Spinal cord (tissue), 10 donors: ENCODE measurements around the gene FAM163B. TPM values are rescaled to one million over a fixed set of nuclear protein-coding genes. Genes with fewer than 3 reads are reported as not detected.
"Not testable (repeated sequence)": the region's sequence is repeated elsewhere in the genome, so short reads cannot be mapped to it uniquely, and the experiment has no call there.

Source experiments
- DNase-seq, 6 donors: peaks; one replicate each; pipeline versions ENCODE4 v3.0.0 to v3.0.0-alpha.2; 2013 to 2015; ENCODE audit warnings: low spot score in 6 of 6, low read depth in 4 of 6
- H3K27ac ChIP-seq: one replicate; pipeline ENCODE4 v1.5.1; 2013; ENCODE audit warnings: low read depth, low read length, control low read depth
- H3K27me3 ChIP-seq: one replicate; pipeline ENCODE4 v1.6.1; 2013; ENCODE audit warnings: low read length; ENCODE audit not compliant: control insufficient read depth, insufficient read depth
- H3K36me3 ChIP-seq: one replicate; pipeline ENCODE4 v1.6.1; 2013; ENCODE audit warnings: low read length; ENCODE audit not compliant: control insufficient read depth, insufficient read depth
- H3K4me1 ChIP-seq: one replicate; pipeline ENCODE4 v1.6.1; 2013; ENCODE audit warnings: low read length; ENCODE audit not compliant: control insufficient read depth, insufficient read depth
- H3K4me3 ChIP-seq: one replicate; pipeline ENCODE4 v1.5.1; 2013; ENCODE audit warnings: low read depth, low read length, control low read depth
- H3K9me3 ChIP-seq: one replicate; pipeline ENCODE4 v1.6.1; 2013; ENCODE audit warnings: low read length; ENCODE audit not compliant: control insufficient read depth, insufficient read depth
- WGBS: methylation state at CpG from one replicate; pipeline ENCODE4 v1.1.5; 2013; ENCODE audit warnings: missing lambda C conversion rate; ENCODE audit not compliant: insufficient coverage; 5-methylcytosine and 5-hydroxymethylcytosine counted together
- polyA plus RNA-seq, 2 donors: library from polyadenylated mRNA; unstranded; fragments of 120-200 nt; gene quantifications; one replicate each; pipeline ENCODE4 v1.2.1, GENCODE V29; 2013; ENCODE audit not compliant: insufficient read length in 2 of 2
- total RNA-seq, 2 donors: library from RNA; depleted of rRNA in 1 of 2; stranded (reverse); fragments of 120-200 nt in 1 of 2; fragments of >200 nt in 1 of 2; gene quantifications; one replicate each; pipeline versions ENCODE4 v1.2.3 to v1.2.4, GENCODE V29; 2013 to 2014
- donor health status: healthy.

The FAM163B gene
- total and polyA plus RNA-seq, 4 donors = 5.0 to 29.1 (median 17.9) TPM

- Histone ChIP-seq H3K27me3 (no peaks in the 10 kb centered on the region), H3K36me3 (no peaks in the 10 kb centered on the region), H3K9me3 (no peaks in the 10 kb centered on the region), H3K4me3 (no peak overlapping the region), H3K27ac (no peak overlapping the region), H3K4me1 (peaks cover 45% of the 10 kb centered on the region)
- WGBS = 43% methylated on average over 24 of the region's 24 CpGs
- DNase-seq = peak in 1 of 6 donors; percentile 38
Observed at GRCh38 chr9:133634081-133634691, 25.0 kb upstream of the FAM163B start.

GRCh38 chr9:133633681-133634080 lies 24.5 kb upstream of the FAM163B start:
- WGBS = 58% methylated on average over 7 of the region's 8 CpGs
- Histone ChIP-seq H3K27ac (no peak overlapping the region), H3K36me3 (no peaks in the 10 kb centered on the region), H3K4me1 (peaks cover 42% of the 10 kb centered on the region), H3K27me3 (no peaks in the 10 kb centered on the region), H3K9me3 (no peaks in the 10 kb centered on the region), H3K4me3 (no peak overlapping the region)
- DNase-seq = no peak

DNA sequence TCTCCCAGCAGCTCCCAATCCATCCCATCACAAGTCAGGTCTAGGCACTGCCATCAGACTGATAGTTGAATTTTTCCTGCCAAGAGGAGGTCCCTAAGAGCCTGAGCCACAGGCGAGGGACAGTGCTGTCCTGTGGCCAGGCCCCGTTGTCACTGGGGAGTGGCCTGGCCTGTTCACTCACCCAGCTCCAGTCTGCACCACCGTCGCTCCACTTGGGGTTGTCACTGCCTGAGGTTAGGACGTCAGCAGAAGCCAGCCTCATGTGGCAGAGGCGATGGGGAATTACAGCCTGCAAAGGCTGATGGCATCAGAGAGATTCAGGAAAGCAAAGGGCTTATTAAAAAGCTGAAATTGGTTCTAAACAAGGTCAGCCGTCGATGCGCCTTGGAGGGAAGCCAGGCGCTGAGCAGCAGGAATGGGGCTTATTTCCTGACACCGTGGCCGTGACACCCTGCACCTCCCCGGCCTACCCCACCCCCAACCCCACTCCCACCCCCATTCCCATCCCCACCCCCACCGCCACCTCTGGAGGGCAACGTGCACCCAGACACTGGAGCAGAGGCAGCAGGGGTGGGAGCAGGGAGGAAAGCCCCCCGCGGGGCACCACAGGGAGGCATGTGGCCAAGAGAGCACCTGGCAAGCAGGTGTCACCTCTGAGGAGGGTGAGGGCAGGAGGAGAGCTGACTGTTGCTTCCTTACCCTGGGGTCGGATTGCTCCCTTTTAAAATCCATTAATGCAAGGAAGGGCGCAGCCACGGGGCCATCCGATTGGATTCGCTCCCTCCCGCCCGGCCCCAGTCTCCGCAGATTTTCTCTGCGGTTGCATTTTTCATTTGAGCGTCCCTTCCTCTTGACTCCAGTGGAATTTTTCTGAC lies 23.9 kb upstream of the FAM163B start:
- no peak overlapping the region for H3K4me3 ChIP-seq
- 57% methylated on average over 21 of the region's 27 CpGs for WGBS
- no peaks in the 10 kb centered on the region for H3K9me3 ChIP-seq
- H3K4me1 ChIP-seq = peaks cover 37% of the 10 kb centered on the region
- H3K36me3 ChIP-seq = no peaks in the 10 kb centered on the region
- H3K27ac ChIP-seq = no peak overlapping the region
- H3K27me3 ChIP-seq = no peaks in the 10 kb centered on the region
- DNase-seq = no peak

GRCh38 chr9:133631111-133631510 lies 21.9 kb upstream of the FAM163B start:
- Histone ChIP-seq H3K27me3 (no peaks in the 10 kb centered on the region), H3K4me3 (no peak overlapping the region), H3K27ac (no peak overlapping the region), H3K9me3 (no peaks in the 10 kb centered on the region), H3K4me1 (peaks cover 30% of the 10 kb centered on the region), H3K36me3 (no peaks in the 10 kb centered on the region)
- WGBS = 90% methylated on average over 11 of the region's 12 CpGs
- no peak for DNase-seq

GRCh38 chr9:133629221-133630110 lies 20.3 kb upstream of the FAM163B start:
- Histone ChIP-seq H3K9me3 (peaks cover 2% of the 10 kb centered on the region), H3K4me3 (no peak overlapping the region), H3K27me3 (no peaks in the 10 kb centered on the region), H3K4me1 (peaks cover 18% of the 10 kb centered on the region), H3K36me3 (no peaks in the 10 kb centered on the region), H3K27ac (no peak overlapping the region)
- 92% methylated on average over 22 of the region's 23 CpGs for WGBS
- no peak for DNase-seq

- H3K4me1 ChIP-seq = peaks cover 11% of the 10 kb centered on the region
- H3K36me3 ChIP-seq = no peaks in the 10 kb centered on the region
- peak in 1 of 6 donors; percentile 32 for DNase-seq
- WGBS = 85% methylated on average over 6 of the region's 8 CpGs
- H3K9me3 ChIP-seq = peaks cover 2% of the 10 kb centered on the region
- H3K27ac ChIP-seq = no peak overlapping the region
- H3K27me3 ChIP-seq = no peaks in the 10 kb centered on the region
- no peak overlapping the region for H3K4me3 ChIP-seq
Observed at GRCh38 chr9:133628766-133629165, 19.6 kb upstream of the FAM163B start.

DNA sequence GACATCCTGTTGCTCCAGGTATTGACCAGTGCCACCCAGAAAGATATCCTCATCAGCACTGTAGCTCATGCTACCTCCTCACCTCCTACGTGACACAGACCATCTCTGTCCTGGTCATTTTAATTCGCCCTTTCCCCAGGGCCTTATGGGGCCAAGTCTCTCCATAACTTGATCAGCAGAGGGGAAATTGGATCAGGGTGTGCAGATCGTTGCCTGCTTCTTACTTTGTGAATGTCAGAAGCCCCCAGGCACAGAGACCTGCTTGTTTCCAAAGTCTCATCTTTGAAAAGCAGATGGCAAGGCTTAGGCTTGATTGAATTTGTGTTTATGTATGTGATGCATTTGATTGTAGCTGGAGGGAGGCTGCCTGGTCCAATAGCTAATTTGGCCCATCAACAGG lies 18.2 kb upstream of the FAM163B start:
- no peak for DNase-seq
- Histone ChIP-seq H3K36me3 (no peaks in the 10 kb centered on the region), H3K4me1 (no peaks in the 10 kb centered on the region), H3K27ac (no peak overlapping the region), H3K4me3 (no peak overlapping the region), H3K27me3 (no peaks in the 10 kb centered on the region), H3K9me3 (peaks cover 2% of the 10 kb centered on the region)
- WGBS = 68% methylated on average over 2 of the region's 3 CpGs

GRCh38 chr9:133626008-133626407 lies 16.8 kb upstream of the FAM163B start:
- not testable (repeated sequence) for H3K4me3 ChIP-seq, H3K9me3 ChIP-seq, DNase-seq, H3K27me3 ChIP-seq, H3K4me1 ChIP-seq, H3K36me3 ChIP-seq, H3K27ac ChIP-seq

GRCh38 chr9:133622555-133622954 lies 13.4 kb upstream of the FAM163B start:
- H3K27me3 ChIP-seq = peaks cover 6% of the 10 kb centered on the region
- WGBS = 81% methylated on average over 3 of the region's 5 CpGs
- H3K36me3 ChIP-seq = no peaks in the 10 kb centered on the region
- peaks cover 2% of the 10 kb centered on the region for H3K9me3 ChIP-seq
- H3K27ac ChIP-seq = no peak overlapping the region
- no peaks in the 10 kb centered on the region for H3K4me1 ChIP-seq
- no peak for DNase-seq
- H3K4me3 ChIP-seq = no peak overlapping the region
